Esophagus squamous epithelium (tissue), 4 donors: ENCODE measurements around the gene DNAJC13.

Experiments used
- POLR2A ChIP-seq, 4 donors: fragments of 450-650 bp; IDR thresholded peaks; one replicate each; pipeline ENCODE4 v1.6.1; 2017; ENCODE audit warnings: antibody characterized with exemption in 4 of 4, mild to moderate bottlenecking in 4 of 4, moderate library complexity in 3 of 4
- TF ChIP-seq, protein P1 (sequence below), 6 experiments: fragments of 450-650 bp in 4 of 6; fragments of 200-600 bp in 2 of 6; sonication (generic) in 2 of 6; IDR thresholded peaks; one replicate each; pipeline ENCODE4 v1.5.1; 2016 to 2019; ENCODE audit warnings: antibody characterized with exemption in 6 of 6, mild to moderate bottlenecking in 4 of 6, moderate library complexity in 4 of 6

- TF ChIP-seq, protein P1, sequence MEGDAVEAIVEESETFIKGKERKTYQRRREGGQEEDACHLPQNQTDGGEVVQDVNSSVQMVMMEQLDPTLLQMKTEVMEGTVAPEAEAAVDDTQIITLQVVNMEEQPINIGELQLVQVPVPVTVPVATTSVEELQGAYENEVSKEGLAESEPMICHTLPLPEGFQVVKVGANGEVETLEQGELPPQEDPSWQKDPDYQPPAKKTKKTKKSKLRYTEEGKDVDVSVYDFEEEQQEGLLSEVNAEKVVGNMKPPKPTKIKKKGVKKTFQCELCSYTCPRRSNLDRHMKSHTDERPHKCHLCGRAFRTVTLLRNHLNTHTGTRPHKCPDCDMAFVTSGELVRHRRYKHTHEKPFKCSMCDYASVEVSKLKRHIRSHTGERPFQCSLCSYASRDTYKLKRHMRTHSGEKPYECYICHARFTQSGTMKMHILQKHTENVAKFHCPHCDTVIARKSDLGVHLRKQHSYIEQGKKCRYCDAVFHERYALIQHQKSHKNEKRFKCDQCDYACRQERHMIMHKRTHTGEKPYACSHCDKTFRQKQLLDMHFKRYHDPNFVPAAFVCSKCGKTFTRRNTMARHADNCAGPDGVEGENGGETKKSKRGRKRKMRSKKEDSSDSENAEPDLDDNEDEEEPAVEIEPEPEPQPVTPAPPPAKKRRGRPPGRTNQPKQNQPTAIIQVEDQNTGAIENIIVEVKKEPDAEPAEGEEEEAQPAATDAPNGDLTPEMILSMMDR (IDR thresholded peaks at IDR 0.05), result peak in 1 of 6 experiments; percentile 3
- peak in 3 of 4 donors; percentile 43 to 77 (median 69) for TF ChIP-seq POLR2A (IDR thresholded peaks at IDR 0.05)
Observed at GRCh38 chr3:132416807-132417694, at the start of gene DNAJC13.
